OCI-LY3 (cell line): Measurements from ENCODE around the gene PDE4D.

Experiments used
- H2AFZ ChIP-seq: fragments of 200-600, 300-600 bp; shearing (Covaris generic); 2 replicates; pipeline ENCODE4 v1.6.0; 2014; ENCODE audit warnings: antibody characterized with exemption, low read depth, low read length
- H3K27ac ChIP-seq: fragments of 200-600, 300-600 bp; sonication (generic); 2 replicates; pipeline ENCODE4 v1.5.1; 2014; ENCODE audit warnings: mild to moderate bottlenecking, low read length, moderate library complexity, mixed read lengths
- H3K27me3 ChIP-seq: fragments of 200-600, 300-600 bp; sonication (generic); 2 replicates; pipeline ENCODE4 v1.6.1; 2014; ENCODE audit warnings: low read depth, low read length, mixed read lengths
- H3K36me3 ChIP-seq: fragments of 200-600, 300-600 bp; sonication (generic); replicated peaks from 2 replicates; pipeline ENCODE3; 2014; ENCODE audit warnings: low read depth, low read length, mixed read lengths
- H3K4me1 ChIP-seq: fragments of 300-600, 200-600 bp; sonication (generic); 2 replicates; pipeline ENCODE4 v1.6.1; 2014; ENCODE audit warnings: low read length, mixed read lengths
- H3K4me2 ChIP-seq: fragments of 200-600, 300-600 bp; sonication (generic); 2 replicates; pipeline ENCODE4 v1.6.1; 2014; ENCODE audit warnings: low read length, mixed read lengths
- H3K4me3 ChIP-seq: fragments of 300-600, 200-600 bp; sonication (generic); 2 replicates; pipeline ENCODE4 v1.5.1; 2014; ENCODE audit warnings: antibody characterized with exemption, mild to moderate bottlenecking, low read length, moderate library complexity
- H3K79me2 ChIP-seq: fragments of 300-600, 200-600 bp; shearing (Covaris generic); 2 replicates; pipeline ENCODE4 v1.6.1; 2014; ENCODE audit warnings: mild to moderate bottlenecking, low read length, mixed read lengths
- H3K9ac ChIP-seq: fragments of 300-600, 200-600 bp; shearing (Covaris generic); 2 replicates; pipeline ENCODE4 v1.6.0; 2014; ENCODE audit warnings: mild to moderate bottlenecking, low read length, moderate library complexity
- H3K9me3 ChIP-seq: fragments of 200-600, 300-600 bp; shearing (Covaris generic); 2 replicates; pipeline ENCODE4 v1.6.1; 2014; ENCODE audit warnings: low read length, mixed read lengths; ENCODE audit not compliant: insufficient read depth
- H4K20me1 ChIP-seq: fragments of 200-600, 300-600 bp; sonication (generic); 2 replicates; pipeline ENCODE4 v1.6.1; 2016; ENCODE audit warnings: low read length, mixed read lengths; ENCODE audit not compliant: insufficient read depth
- CTCF ChIP-seq: fragments of 200-600, 300-600 bp; sonication (generic); IDR thresholded peaks from 2 replicates; pipeline ENCODE4 v1.5.1; 2014; ENCODE audit warnings: antibody characterized with exemption, low read length, low read depth
- EZH2phosphoT487 ChIP-seq: fragments of 200-600 bp; shearing (Covaris generic); IDR thresholded peaks from 2 replicates; pipeline ENCODE4 v1.6.1; 2018; ENCODE audit warnings: antibody characterized with exemption, mixed run types, low read depth

Gene PDE4D

DNA sequence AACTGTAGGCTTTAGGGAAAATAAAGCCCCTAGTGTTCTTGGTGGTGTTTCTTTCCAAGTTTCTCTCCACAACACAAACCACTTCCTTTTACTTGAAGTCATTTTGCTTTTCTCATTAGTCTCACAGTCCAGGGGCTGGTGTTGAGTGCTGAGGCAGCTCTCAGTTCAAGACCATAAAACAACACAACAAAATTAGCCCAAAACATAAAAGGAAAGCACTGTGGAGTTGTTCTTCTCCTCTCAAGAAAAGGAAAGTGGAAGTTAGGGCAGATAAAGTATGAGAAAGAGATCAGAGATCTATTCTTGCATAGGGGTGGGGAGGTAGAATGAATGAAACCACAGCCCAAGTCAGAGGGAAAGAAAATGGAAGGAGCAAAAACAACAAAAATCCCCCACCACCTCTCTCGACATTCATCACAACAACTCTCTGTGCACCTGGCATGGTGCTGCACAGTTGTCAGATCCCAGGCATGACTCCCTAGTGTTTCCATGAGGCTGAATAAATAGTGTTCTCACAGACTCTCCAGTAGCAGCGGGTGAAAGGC, 740.8 kb downstream of the PDE4D start:
- no peak overlapping the region for H3K4me2 ChIP-seq
- H3K79me2 ChIP-seq: no peaks in the 10 kb centered on the region
- TF ChIP-seq EZH2phosphoT487: no peak
- no peak for TF ChIP-seq CTCF
- no peak overlapping the region for H3K27ac ChIP-seq
- no peaks in the 10 kb centered on the region for H3K4me1 ChIP-seq
- H3K9ac ChIP-seq: no peak overlapping the region
- H3K27me3 ChIP-seq: no peaks in the 10 kb centered on the region
- no peak overlapping the region for H3K4me3 ChIP-seq
- H3K36me3 ChIP-seq: no peaks in the 10 kb centered on the region
- H3K9me3 ChIP-seq: no peaks in the 10 kb centered on the region
- H4K20me1 ChIP-seq: no peaks in the 10 kb centered on the region
- H2AFZ ChIP-seq: no peak overlapping the region

DNA sequence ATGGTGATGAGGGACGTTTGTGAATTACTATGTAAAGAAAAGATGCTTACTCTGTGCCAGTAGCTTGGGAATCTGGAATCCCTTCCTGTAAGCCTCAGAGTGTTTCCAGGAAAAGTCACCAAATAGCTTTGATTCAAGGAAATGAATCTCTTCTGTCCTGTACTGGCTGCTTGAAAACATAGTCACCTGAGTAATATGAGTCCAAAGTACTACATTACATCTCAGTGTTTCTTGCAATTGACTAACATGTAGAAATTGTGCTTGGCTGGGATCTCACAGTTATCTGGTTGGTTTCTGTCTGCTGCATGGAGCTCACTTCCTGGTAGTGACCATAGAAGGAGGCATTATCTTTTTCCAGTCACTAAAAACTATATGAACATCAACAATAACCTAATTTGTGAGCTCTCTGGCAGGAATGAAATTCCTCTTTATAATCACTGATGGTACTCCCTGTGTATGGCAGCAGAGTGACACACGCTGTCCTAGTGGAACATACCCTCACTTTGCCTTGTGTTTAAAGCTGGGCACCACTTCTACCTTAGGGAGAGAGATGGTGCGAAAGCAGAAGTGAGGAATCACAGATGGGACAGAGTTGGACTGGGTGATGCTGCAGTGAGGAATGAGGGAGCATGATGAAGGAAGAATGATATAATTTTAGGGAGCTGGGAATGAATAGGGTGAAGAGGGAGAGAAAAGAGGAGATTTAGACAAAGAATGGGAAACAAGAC, 742.2 kb downstream of the PDE4D start:
- H3K9me3 ChIP-seq: no peaks in the 10 kb centered on the region
- H3K79me2 ChIP-seq: no peaks in the 10 kb centered on the region
- H3K4me3 ChIP-seq: no peak overlapping the region
- H2AFZ ChIP-seq: no peak overlapping the region
- TF ChIP-seq EZH2phosphoT487 (no peak), CTCF (no peak)
- no peak overlapping the region for H3K9ac ChIP-seq
- H4K20me1 ChIP-seq: no peaks in the 10 kb centered on the region
- H3K27ac ChIP-seq: no peak overlapping the region
- no peaks in the 10 kb centered on the region for H3K4me1 ChIP-seq
- H3K4me2 ChIP-seq: no peak overlapping the region
- H3K27me3 ChIP-seq: no peaks in the 10 kb centered on the region
- no peaks in the 10 kb centered on the region for H3K36me3 ChIP-seq

GRCh38 chr5:59149827-59150226, 743.7 kb downstream of the PDE4D start:
- TF ChIP-seq EZH2phosphoT487 (no peak), CTCF (no peak)
- no peak overlapping the region for H3K9ac ChIP-seq

GRCh38 chr5:59149271-59149670, 744.3 kb downstream of the PDE4D start:
- Histone ChIP-seq H3K27ac (no peak overlapping the region), H3K79me2 (no peaks in the 10 kb centered on the region), H3K36me3 (no peaks in the 10 kb centered on the region), H2AFZ (no peak overlapping the region), H3K4me2 (no peak overlapping the region), H3K27me3 (no peaks in the 10 kb centered on the region), H4K20me1 (no peaks in the 10 kb centered on the region), H3K9ac (no peak overlapping the region), H3K4me1 (no peaks in the 10 kb centered on the region), H3K9me3 (no peaks in the 10 kb centered on the region), H3K4me3 (no peak overlapping the region)
- no peak for TF ChIP-seq EZH2phosphoT487

More at GRCh38 chr5:59149827-59150226, 743.7 kb downstream of the PDE4D start:
- Histone ChIP-seq H4K20me1 (no peaks in the 10 kb centered on the region), H3K27me3 (no peaks in the 10 kb centered on the region), H3K27ac (no peak overlapping the region), H3K4me1 (no peaks in the 10 kb centered on the region), H3K4me2 (no peak overlapping the region), H3K79me2 (no peaks in the 10 kb centered on the region), H3K36me3 (no peaks in the 10 kb centered on the region), H3K9me3 (no peaks in the 10 kb centered on the region), H3K4me3 (no peak overlapping the region), H2AFZ (no peak overlapping the region)
